Keratinocyte (primary cell): ENCODE results near the gene CIDEC. TPM values are rescaled to one million over a fixed set of nuclear protein-coding genes. Genes with fewer than 3 reads are reported as not detected.
A peak's percentile ranks its signal among the peaks of the same experiment; 100 is the strongest.
"Not testable (repeated sequence)": the region's sequence is repeated elsewhere in the genome, so short reads cannot be mapped to it uniquely, and the experiment has no call there.

Experiments used
- DNase-seq: peaks from one replicate; pipeline ENCODE4 v3.0.0-alpha.2; 2011; ENCODE audit warnings: low read depth, missing footprints, low spot score
- FAIRE-seq: peaks from 2 replicates; lab custom pipeline; 2011; peaks lifted over from hg19 to GRCh38; lab: Jason Lieb, UNC
- H2AFZ ChIP-seq: 2 replicates; pipeline ENCODE4 v1.6.0; 2012; ENCODE audit warnings: low read length, control low read depth, inconsistent platforms; ENCODE audit not compliant: control insufficient read depth
- H3K27ac ChIP-seq: 2 replicates; pipeline ENCODE4 v1.5.1; 2011; ENCODE audit warnings: low read length; ENCODE audit not compliant: control insufficient read depth, insufficient read depth
- H3K27me3 ChIP-seq: 3 replicates; pipeline ENCODE4 v1.6.0; 2011; ENCODE audit warnings: low read length; ENCODE audit not compliant: control insufficient read depth, insufficient read depth; ENCODE audit errors: extremely low read depth
- H3K36me3 ChIP-seq, 2 experiments: 2 replicates in 1 of 2; 3 replicates in 1 of 2; pipeline ENCODE4 v1.5.1; 2011; ENCODE audit warnings: low read length in 2 of 2, mild to moderate bottlenecking in 1 of 2; ENCODE audit not compliant: control insufficient read depth in 2 of 2, insufficient read depth in 2 of 2; ENCODE audit errors: extremely low read depth in 1 of 2
- H3K4me1 ChIP-seq: 3 replicates; pipeline ENCODE4 v1.5.1; 2011; ENCODE audit warnings: low read length; ENCODE audit not compliant: control insufficient read depth, insufficient read depth; ENCODE audit errors: extremely low read depth
- H3K4me2 ChIP-seq: 3 replicates; pipeline ENCODE4 v1.6.0; 2011; ENCODE audit warnings: low read depth, low read length; ENCODE audit not compliant: control insufficient read depth, insufficient read depth; ENCODE audit errors: extremely low read depth
- H3K4me3 ChIP-seq, 3 experiments: fragments of 200-600 bp in 1 of 3; sonication (generic) in 1 of 3; 2 replicates in 2 of 3; 3 replicates in 1 of 3; pipeline ENCODE4 v1.5.1; 2011 to 2016; ENCODE audit warnings: low read length in 3 of 3, mild to moderate bottlenecking in 3 of 3, control low read depth in 2 of 3, inconsistent platforms in 1 of 3, low read depth in 1 of 3, mixed read lengths in 1 of 3, mixed run types in 1 of 3, moderate library complexity in 1 of 3; ENCODE audit not compliant: control insufficient read depth in 2 of 3, insufficient read depth in 2 of 3; ENCODE audit errors: extremely low read depth in 1 of 3
- H3K79me2 ChIP-seq: 2 replicates; pipeline ENCODE4 v1.6.0; 2012; ENCODE audit warnings: low read length; ENCODE audit not compliant: control insufficient read depth, insufficient read depth
- H3K9ac ChIP-seq: 3 replicates; pipeline ENCODE4 v1.6.0; 2011; ENCODE audit warnings: low read length; ENCODE audit not compliant: control insufficient read depth, insufficient read depth; ENCODE audit errors: extremely low read depth
- H3K9me1 ChIP-seq: 3 replicates; pipeline ENCODE4 v1.6.0; 2011; ENCODE audit warnings: low read length; ENCODE audit not compliant: control insufficient read depth, insufficient read depth; ENCODE audit errors: extremely low read depth
- H3K9me3 ChIP-seq: 2 replicates; pipeline ENCODE4 v1.5.1; 2012; ENCODE audit warnings: low read depth, low read length; ENCODE audit not compliant: control insufficient read depth
- H4K20me1 ChIP-seq: 3 replicates; pipeline ENCODE4 v1.6.0; 2011; ENCODE audit warnings: low read length; ENCODE audit not compliant: control insufficient read depth, insufficient read depth; ENCODE audit errors: extremely low read depth
- CTCF ChIP-seq, 3 experiments: IDR thresholded peaks in 1 of 3; conservative IDR thresholded peaks in 1 of 3; optimal IDR thresholded peaks in 1 of 3; 2 replicates in 2 of 3; 3 replicates in 1 of 3; pipeline versions ENCODE3 to v1.5.1; 2011; ENCODE audit warnings: low read length in 3 of 3, mild to moderate bottlenecking in 3 of 3, moderate library complexity in 2 of 3, control low read depth in 1 of 3, inconsistent platforms in 1 of 3; ENCODE audit not compliant: insufficient read depth in 2 of 3; ENCODE audit errors: extremely low read depth in 1 of 3
- dilution Hi-C: fragments of 300-500 bp; cut with MboI; formaldehyde crosslinking; loops from one replicate; pipeline ENCODE4 v1.7.0; 2020; ENCODE audit warnings: low sequenced_read_pairs; ENCODE audit not compliant: extremely low pct_ligation_motif_present
- polyA plus RNA-seq, 5 experiments: library from polyadenylated mRNA; depleted of rRNA in 3 of 5; stranded (reverse) in 3 of 5; stranded (forward) in 1 of 5; unstranded in 1 of 5; fragments of >200 nt; gene quantifications; 1 replicate in 1 of 5; 2 replicates in 3 of 5; 3 replicates in 1 of 5; pipeline versions ENCODE4 v1.2.1 to v1.2.3, GENCODE V29; 2011 to 2012; ENCODE audit warnings: missing spikeins in 2 of 5, low read depth in 1 of 5, low replicate concordance in 1 of 5

CIDEC gene
- polyA plus RNA-seq, 1 donor (not counting 4 experiments of a cell fraction or from before 2014, with no cell fraction given) = not detected

- FAIRE-seq, H2AFZ ChIP-seq, H4K20me1 ChIP-seq, DNase-seq, H3K79me2 ChIP-seq, H3K27ac ChIP-seq, dilution Hi-C loops, H3K9ac ChIP-seq, H3K4me2 ChIP-seq, H3K27me3 ChIP-seq, H3K4me1 ChIP-seq, H3K4me3 ChIP-seq, H3K9me1 ChIP-seq, H3K9me3 ChIP-seq, H3K36me3 ChIP-seq: not testable (repeated sequence)
Measured at GRCh38 chr3:9851383-9851782, 28.7 kb downstream of the CIDEC start.

- H4K20me1 ChIP-seq, H3K79me2 ChIP-seq, H3K27me3 ChIP-seq, H3K4me2 ChIP-seq, H3K9ac ChIP-seq, H3K9me1 ChIP-seq, H2AFZ ChIP-seq, H3K36me3 ChIP-seq, H3K9me3 ChIP-seq, H3K4me1 ChIP-seq, DNase-seq, H3K4me3 ChIP-seq, dilution Hi-C loops, H3K27ac ChIP-seq, FAIRE-seq: not testable (repeated sequence)
- TF ChIP-seq CTCF (optimal IDR thresholded peaks at IDR 0.05 in 1 of 3, IDR thresholded peaks at IDR 0.05 in 1 of 3, conservative IDR thresholded peaks at IDR 0.05 in 1 of 3; ENCODE audit: extremely low read depth in 1 of 3, insufficient read depth in 2 of 3, low read length in 3 of 3) = peak in 2 of 3 experiments; percentile 17 to 22
Measured at GRCh38 chr3:9848860-9849259, 31.2 kb downstream of the CIDEC start.

DNA sequence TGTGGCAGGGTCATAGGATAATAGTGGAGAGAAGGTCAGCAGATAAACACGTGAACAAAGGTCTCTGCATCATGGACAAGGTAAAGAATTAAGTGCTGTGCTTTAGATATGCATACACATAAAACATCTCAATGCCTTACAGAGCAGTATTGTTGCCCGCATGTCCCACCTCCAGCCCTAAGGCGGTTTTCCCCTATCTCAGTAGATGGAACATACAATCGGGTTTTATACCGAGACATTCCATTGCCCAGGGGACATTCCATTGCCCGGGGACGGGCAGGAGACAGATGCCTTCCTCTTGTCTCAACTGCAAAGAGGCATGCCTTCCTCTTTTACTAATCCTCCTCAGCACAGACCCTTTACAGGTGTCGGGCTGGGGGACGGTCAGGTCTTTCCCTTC lies 32.2 kb downstream of the CIDEC start:
- H3K36me3 ChIP-seq, H4K20me1 ChIP-seq, H3K9ac ChIP-seq, H3K79me2 ChIP-seq, H3K4me3 ChIP-seq, H2AFZ ChIP-seq, dilution Hi-C loops, H3K9me3 ChIP-seq, FAIRE-seq, H3K4me2 ChIP-seq, H3K4me1 ChIP-seq, H3K9me1 ChIP-seq, H3K27ac ChIP-seq, H3K27me3 ChIP-seq, DNase-seq: not testable (repeated sequence)
